Measurements from ENCODE around the gene BTRC. TPM values are rescaled to one million over a fixed set of nuclear protein-coding genes. Genes with fewer than 3 reads are reported as not detected.
"Not testable (repeated sequence)": the region's sequence is repeated elsewhere in the genome, so short reads cannot be mapped to it uniquely, and the experiment has no call there.

Gene BTRC
- total RNA-seq, 1 experiment from 2014 or later: 10.7 TPM

- DNase-seq (ENCODE audit: low spot score): no peak
Observed at GRCh38 chr10:101580486-101581399, 226.8 kb downstream of the BTRC start.

GRCh38 chr10:101585841-101586240 lies 231.9 kb downstream of the BTRC start:
- no peak for DNase-seq (ENCODE audit: low spot score)

GRCh38 chr10:101587725-101588653 lies 234.0 kb downstream of the BTRC start, which contains the start of the genes DPCD and POLL:
Gene DPCD (plus strand): TSS chr10:101588321. CDS start chr10:101588337, 16 bp downstream.
Gene POLL (minus strand): TSS chr10:101588257. CDS start chr10:101587360, 897 bp downstream.
- DNase-seq (ENCODE audit: low spot score): peak; percentile 95

- DNase-seq (ENCODE audit: low spot score): peak; percentile 59
Observed at GRCh38 chr10:101588879-101589278, 234.9 kb downstream of the BTRC start.

GRCh38 chr10:101593331-101593730 lies 239.4 kb downstream of the BTRC start:
- DNase-seq (ENCODE audit: low spot score): not testable (repeated sequence)

- DNase-seq (ENCODE audit: low spot score): no peak
Observed at GRCh38 chr10:101595591-101596433, 241.8 kb downstream of the BTRC start.

- DNase-seq (ENCODE audit: low spot score): no peak
Observed at GRCh38 chr10:101597091-101597900, 243.3 kb downstream of the BTRC start.

- DNase-seq (ENCODE audit: low spot score): no peak
Observed at GRCh38 chr10:101601541-101601940, 247.6 kb downstream of the BTRC start.

- DNase-seq (ENCODE audit: low spot score): peak; percentile 68
Observed at GRCh38 chr10:101602761-101603398, 248.9 kb downstream of the BTRC start.

Other genes with a start within 250 kb of the BTRC start
- gene TLX1, start 222.9 kb upstream of the BTRC start, total RNA-seq (2014; rRNA removed; shearing (Covaris generic)): not detected in 2 replicates
- gene LBX1, start 124.7 kb upstream of the BTRC start, total RNA-seq (2014; rRNA removed; shearing (Covaris generic)): 1.1 and 1.2 TPM in 2 replicates
- gene POLL, start 234.1 kb downstream of the BTRC start, total RNA-seq (2014; rRNA removed; shearing (Covaris generic)): 11.6 and 18.4 TPM in 2 replicates
- gene DPCD, start 234.2 kb downstream of the BTRC start, total RNA-seq (2014; rRNA removed; shearing (Covaris generic)): 83.0 and 92.8 TPM in 2 replicates